Measurements from ENCODE around the gene LIPC.

DNA sequence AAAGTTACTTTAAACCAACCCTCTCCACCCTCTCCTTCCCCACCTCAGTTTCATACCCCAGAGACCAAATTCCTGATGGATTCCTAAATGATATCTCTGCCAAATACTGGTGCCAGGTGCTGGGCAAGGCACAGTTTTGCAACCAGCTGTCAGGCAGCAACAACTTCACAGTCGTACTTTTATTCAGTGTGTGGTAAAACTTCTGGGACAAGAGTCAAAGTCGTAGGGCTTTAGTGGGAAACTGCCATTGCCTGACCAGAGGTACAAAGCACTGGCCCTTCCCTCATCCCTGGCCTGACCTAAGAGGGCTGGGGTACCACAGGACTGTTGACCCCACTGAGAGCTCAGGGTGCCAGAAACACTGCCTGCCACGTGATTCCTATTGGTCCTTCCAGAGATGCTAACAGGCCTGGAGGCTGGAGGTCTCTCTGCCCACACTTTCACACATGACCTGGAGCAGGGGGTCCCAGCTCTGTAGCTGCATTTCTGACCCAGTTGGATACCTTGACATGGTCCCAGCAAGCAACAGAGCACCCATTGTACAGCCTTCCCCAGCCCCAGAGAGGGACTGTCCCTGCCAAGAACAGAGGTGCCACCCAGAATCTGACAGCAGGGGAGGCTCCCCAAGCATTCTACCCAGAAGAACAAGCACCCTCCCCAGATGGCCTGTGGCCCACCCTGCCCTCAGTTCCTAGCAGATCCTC is 59.9 kb downstream of the LIPC start:
- TF ChIP-seq CTCF (IDR thresholded peaks at IDR 0.05) (no peak), POLR2A (IDR thresholded peaks at IDR 0.05) (no peak)
